PC-3 (cell line): ENCODE data around the gene WASHC1. TPM values are rescaled to one million over a fixed set of nuclear protein-coding genes. Genes with fewer than 3 reads are reported as not detected.

Source experiments
- total RNA-seq: library from RNA; depleted of rRNA; stranded (reverse); fragments of >200 nt; gene quantifications from 2 replicates; pipeline ENCODE4 v1.2.3, GENCODE V29; 2014; rRNA removed

The WASHC1 gene
- total RNA-seq, 1 experiment from 2014 or later = 22.9 TPM

Other genes with a start within 250 kb of the WASHC1 start
- gene FOXD4, start 89.0 kb upstream of the WASHC1 start, total RNA-seq = 0.80 and 0.98 TPM in 2 replicates
- 63.0 and 69.1 TPM in 2 replicates for gene ZNG1A, start 149.6 kb upstream of the WASHC1 start, total RNA-seq
- gene DOCK8, start 185.4 kb upstream of the WASHC1 start, total RNA-seq = 1.5 and 1.9 TPM in 2 replicates